Gastroesophageal sphincter (tissue), 4 donors: ENCODE results near the gene CREBZF. TPM values are rescaled to one million over a fixed set of nuclear protein-coding genes. Genes with fewer than 3 reads are reported as not detected.

ENCODE experiments used
- ATAC-seq: fragments of 150-250 bp; one replicate; pipeline ENCODE4 v1.9.1; 2016; ENCODE audit warnings: mild to moderate bottlenecking, moderate library complexity
- H3K27ac ChIP-seq, 4 donors: fragments of 200-600 bp; sonication (generic) in 3 of 4; 1 replicate in 3 of 4; 2 replicates in 1 of 4; pipeline ENCODE4 v1.5.1; 2016 to 2019
- H3K27me3 ChIP-seq: fragments of 200-600 bp; sonication (generic); one replicate; pipeline ENCODE4 v1.5.1; 2019
- H3K36me3 ChIP-seq, 2 donors: fragments of 200-600 bp; sonication (generic); one replicate each; pipeline ENCODE4 v1.5.1; 2019; ENCODE audit warnings: control low read depth in 1 of 2
- H3K4me1 ChIP-seq, 3 donors: fragments of 200-600 bp; sonication (generic); 1 replicate in 2 of 3; 2 replicates in 1 of 3; pipeline ENCODE4 v1.5.1; 2016 to 2019; ENCODE audit warnings: control low read depth in 2 of 3
- H3K4me3 ChIP-seq, 2 donors: fragments of 200-600 bp; sonication (generic); one replicate each; pipeline ENCODE4 v1.5.1; 2019; ENCODE audit warnings: mild to moderate bottlenecking in 1 of 2, moderate library complexity in 1 of 2
- H3K9me3 ChIP-seq, 3 donors: fragments of 200-600 bp; sonication (generic); one replicate each; pipeline ENCODE4 v1.5.1; 2017 to 2019; ENCODE audit warnings: control low read depth in 2 of 3
- CTCF ChIP-seq, 4 experiments: fragments of 200-600 bp in 2 of 4; fragments of 450-650 bp in 2 of 4; sonication (generic) in 1 of 4; IDR thresholded peaks; one replicate each; pipeline ENCODE4 v1.5.1; 2017 to 2019; ENCODE audit warnings: antibody characterized with exemption in 4 of 4, mild to moderate bottlenecking in 2 of 4, moderate library complexity in 2 of 4
- EP300 ChIP-seq: sonication (generic); formaldehyde crosslinking; IDR thresholded peaks from one replicate; pipeline ENCODE4 v1.6.1; 2017; ENCODE audit warnings: antibody characterized with exemption, mild to moderate bottlenecking
- POLR2A ChIP-seq, 2 donors: fragments of 450-650 bp; IDR thresholded peaks; one replicate each; pipeline ENCODE4 v1.6.1; 2017; ENCODE audit warnings: antibody characterized with exemption in 2 of 2, mild to moderate bottlenecking in 2 of 2, moderate library complexity in 1 of 2
- POLR2AphosphoS5 ChIP-seq: sonication (generic); formaldehyde crosslinking; IDR thresholded peaks from one replicate; pipeline ENCODE4 v1.6.1; 2017; ENCODE audit warnings: antibody characterized with exemption
- WGBS, 2 donors: methylation state at CpG; one replicate each; pipeline ENCODE4 v1.1.5; 2018; ENCODE audit warnings: low coverage in 1 of 2; 5-methylcytosine and 5-hydroxymethylcytosine counted together
- total RNA-seq, 4 donors: library from RNA; depleted of rRNA; stranded (reverse); fragments of >200 nt; gene quantifications; one replicate each; pipeline ENCODE4 v1.1.0, GENCODE V29; 2016

Gene CREBZF
- total RNA-seq, 4 donors from 2014 or later: 27.4 to 96.0 (median 46.0) TPM

- Histone ChIP-seq H3K27me3 (no peaks in the 10 kb centered on the region), H3K27ac (no peak overlapping the region), H3K9me3 (no peaks in the 10 kb centered on the region), H3K4me3 (no peak overlapping the region), H3K36me3 (no peaks in the 10 kb centered on the region), H3K4me1 (peaks cover 0 to 26% (median 8%) of the 10 kb centered on the region in 3 donors)
- no peak for ATAC-seq
- 85 to 100% methylated on average over 2 to 3 of the region's 3 CpGs for WGBS, 2 donors
- TF ChIP-seq CTCF (IDR thresholded peaks at IDR 0.05) (no peak), POLR2A (IDR thresholded peaks at IDR 0.05) (no peak)
These were observed 1.8 kb upstream of the CREBZF start for GRCh38 chr11:85666687-85667086.

- Histone ChIP-seq H3K27ac (peak overlapping the region in 3 of 4 donors; percentile 92 to 99 (median 98)), H3K27me3 (no peaks in the 10 kb centered on the region), H3K36me3 (no peaks in the 10 kb centered on the region), H3K9me3 (no peaks in the 10 kb centered on the region), H3K4me1 (peaks cover 0 to 36% (median 14%) of the 10 kb centered on the region in 3 donors), H3K4me3 (no peak overlapping the region)
- TF ChIP-seq POLR2AphosphoS5: no peak
- TF ChIP-seq POLR2A (IDR thresholded peaks at IDR 0.05): no peak
- no peak for ATAC-seq
- 65 to 84% methylated on average over 5 of the region's 5 CpGs for WGBS, 2 donors
These were observed 804 bp upstream of the CREBZF start for GRCh38 chr11:85665733-85666132.

- peak; percentile 54 for ATAC-seq
- peak overlapping the region; percentile 71 to 82 for H3K4me3 ChIP-seq
- peaks cover 0 to 53% (median 20%) of the 10 kb centered on the region in 3 donors for H3K4me1 ChIP-seq
- peak overlapping the region; percentile 91 to 99 (median 95) for H3K27ac ChIP-seq
- TF ChIP-seq POLR2AphosphoS5 (peak; percentile 7), POLR2A (IDR thresholded peaks at IDR 0.05) (no peak), CTCF (IDR thresholded peaks at IDR 0.05) (peak; percentile 36 to 79 (median 55))
- no peaks in the 10 kb centered on the region for H3K9me3 ChIP-seq
- WGBS, 2 donors: 0 to 1% methylated on average over 16 to 22 of the region's 73 CpGs
- peaks cover 0 to 14% of the 10 kb centered on the region in 2 donors for H3K36me3 ChIP-seq
- H3K27me3 ChIP-seq: no peaks in the 10 kb centered on the region
These were observed 945 bp downstream of the CREBZF start for GRCh38 chr11:85663753-85664614.

GRCh38 chr11:85663080-85663752, 1.7 kb downstream of the CREBZF start:
- H3K27me3 ChIP-seq: no peaks in the 10 kb centered on the region
- no peaks in the 10 kb centered on the region for H3K9me3 ChIP-seq
- peak overlapping the region; percentile 91 to 99 (median 95) for H3K27ac ChIP-seq
- TF ChIP-seq CTCF (IDR thresholded peaks at IDR 0.05): no peak
- no peak for TF ChIP-seq POLR2A (IDR thresholded peaks at IDR 0.05)
- 1 to 2% methylated on average over 10 of the region's 10 CpGs for WGBS, 2 donors
- peaks cover 0 to 21% of the 10 kb centered on the region in 2 donors for H3K36me3 ChIP-seq
- no peak for ATAC-seq
- peaks cover 0 to 61% (median 20%) of the 10 kb centered on the region in 3 donors for H3K4me1 ChIP-seq
- H3K4me3 ChIP-seq: peak overlapping the region; percentile 71 to 82

- Histone ChIP-seq H3K27me3 (no peaks in the 10 kb centered on the region), H3K36me3 (peaks cover 0 to 30% of the 10 kb centered on the region in 2 donors), H3K4me3 (peak overlapping the region; percentile 71 to 82), H3K9me3 (no peaks in the 10 kb centered on the region), H3K4me1 (peaks cover 2 to 72% (median 24%) of the 10 kb centered on the region in 3 donors), H3K27ac (no peak overlapping the region)
- WGBS, 2 donors: 1 to 9% methylated on average over 4 of the region's 4 CpGs
- TF ChIP-seq EP300: no peak
- TF ChIP-seq POLR2A (IDR thresholded peaks at IDR 0.05): no peak
- TF ChIP-seq CTCF (IDR thresholded peaks at IDR 0.05): no peak
- TF ChIP-seq POLR2AphosphoS5: no peak
- no peak for ATAC-seq
These were observed 2.8 kb downstream of the CREBZF start for GRCh38 chr11:85661972-85662664.
